ENCODE data around the gene TERF2IP. TPM values are rescaled to one million over a fixed set of nuclear protein-coding genes. Genes with fewer than 3 reads are reported as not detected.

The TERF2IP gene
- total and polyA plus RNA-seq, 2 of the 13 experiments (the other 11 are each of a cell fraction or from before 2014, with no cell fraction given) = 26.4 to 50.2 TPM

GRCh38 chr16:75647492-75648264 is at the start of gene TERF2IP, which contains the start of gene KARS1 (continued):
- TF ChIP-seq STAT6 (CRISPR knock-in tag; IDR thresholded peaks at IDR 0.05; ENCODE audit: borderline replicate concordance) (peak; percentile 64; the same call in 1 of the 2 replicates), ZNF530 (CRISPR knock-in tag; IDR thresholded peaks at IDR 0.05; ENCODE audit: low read depth) (no peak), JARID2 (CRISPR knock-in tag; IDR thresholded peaks at IDR 0.05; ENCODE audit: insufficient replicate concordance) (no peak), SIX4 (CRISPR knock-in tag; IDR thresholded peaks at IDR 0.05) (peak; percentile 64), CAMTA2 (CRISPR knock-in tag; IDR thresholded peaks at IDR 0.05; ENCODE audit: borderline replicate concordance) (0 out of 2 replicates have a peak, but pooled peaks have one; percentile 41), POLR2G (IDR thresholded peaks at IDR 0.05; ENCODE audit: low read depth, low read length) (peak; percentile 99), ZKSCAN5 (CRISPR knock-in tag; IDR thresholded peaks at IDR 0.05) (no peak), EP300 (IDR thresholded peaks at IDR 0.05; ENCODE audit: low read depth in 2 of 2, low read length in 2 of 2) (0 out of 4 replicates have a peak, but pooled peaks of 1 of the 2 experiments have one; percentile 27), EP300 (CRISPR knock-in tag; IDR thresholded peaks at IDR 0.05; ENCODE audit: borderline replicate concordance) (0 out of 2 replicates have a peak, but pooled peaks have one; percentile 13), ZNF18 (CRISPR knock-in tag; IDR thresholded peaks at IDR 0.05; ENCODE audit: insufficient replicate concordance) (peak; percentile 26), ZNF362 (CRISPR knock-in tag; IDR thresholded peaks at IDR 0.05; ENCODE audit: borderline replicate concordance) (no peak), RAD51 (IDR thresholded peaks at IDR 0.05; ENCODE audit: borderline replicate concordance) (no peak), MXD1 (CRISPR knock-in tag; IDR thresholded peaks at IDR 0.05) (peak; percentile 93; the same call in 1 of the 2 replicates), REL (CRISPR knock-in tag; conservative IDR thresholded peaks at IDR 0.05) (no peak; the same call in 1 of the 2 replicates), NR2F2 (IDR thresholded peaks at IDR 0.05; ENCODE audit: borderline replicate concordance, low read depth) (peak; percentile 43; the same call in 1 of the 2 replicates), FIP1L1 (IDR thresholded peaks at IDR 0.05; ENCODE audit: borderline replicate concordance, insufficient read depth, low read depth, low read length) (0 out of 2 replicates have a peak, but pooled peaks have one; percentile 72), ZBTB44 (CRISPR knock-in tag; IDR thresholded peaks at IDR 0.05) (no peak), CTCF (CRISPR knock-in tag; IDR thresholded peaks at IDR 0.05) (no peak)

All from HepG2 (cell line).